Measurements from ENCODE around the gene ABCB6.

The ABCB6 gene

GRCh38 chr2:219172231-219173154 is 46.3 kb downstream of the ABCB6 start:
- Histone ChIP-seq H3K9me3 (ENCODE audit: control insufficient read depth in 1 of 2, low read length in 2 of 2) (no peaks in the 10 kb centered on the region), H3K27ac (ENCODE audit: low read length) (peak overlapping the region; percentile 62)

GRCh38 chr2:219171231-219171651 is 47.5 kb downstream of the ABCB6 start:
- H3K27ac ChIP-seq (ENCODE audit: low read length) = peak overlapping the region; percentile 62

More at GRCh38 chr2:219172231-219173154, 46.3 kb downstream of the ABCB6 start:
- no peaks in the 10 kb centered on the region for H3K27me3 ChIP-seq (ENCODE audit: low read depth, low read length)
- no peak overlapping the region for H3K4me3 ChIP-seq (ENCODE audit: low read depth in 1 of 2, low read length in 2 of 2)
- H3K36me3 ChIP-seq (ENCODE audit: control insufficient read depth in 1 of 2, insufficient read depth in 2 of 2, low read length in 2 of 2) = peaks cover 27 to 33% of the 10 kb centered on the region in 2 donors
- H3K4me1 ChIP-seq (ENCODE audit: control insufficient read depth in 1 of 2, insufficient read depth in 2 of 2, low read length in 2 of 2) = peaks cover 7 to 24% of the 10 kb centered on the region in 2 donors

GRCh38 chr2:219169930-219170654 is 48.7 kb downstream of the ABCB6 start, which contains the start of gene SLC23A3:
TSS of gene SLC23A3 (minus strand) at chr2:219170029. CDS start at chr2:219169984, 45 bp downstream.
- Histone ChIP-seq H3K27me3 (ENCODE audit: low read depth, low read length) (no peaks in the 10 kb centered on the region), H3K36me3 (ENCODE audit: control insufficient read depth in 1 of 2, insufficient read depth in 2 of 2, low read length in 2 of 2) (peaks cover 27 to 33% of the 10 kb centered on the region in 2 donors), H3K4me1 (ENCODE audit: control insufficient read depth in 1 of 2, insufficient read depth in 2 of 2, low read length in 2 of 2) (peaks cover 0 to 14% of the 10 kb centered on the region in 2 donors), H3K4me3 (ENCODE audit: low read depth in 1 of 2, low read length in 2 of 2) (no peak within 1 kb of the TSS), H3K27ac (ENCODE audit: low read length) (no peak within 1 kb of the TSS), H3K9me3 (ENCODE audit: control insufficient read depth in 1 of 2, low read length in 2 of 2) (no peaks in the 10 kb centered on the region)

More at GRCh38 chr2:219171231-219171651, 47.5 kb downstream of the ABCB6 start:
- Histone ChIP-seq H3K27me3 (ENCODE audit: low read depth, low read length) (no peaks in the 10 kb centered on the region), H3K9me3 (ENCODE audit: control insufficient read depth in 1 of 2, low read length in 2 of 2) (no peaks in the 10 kb centered on the region), H3K36me3 (ENCODE audit: control insufficient read depth in 1 of 2, insufficient read depth in 2 of 2, low read length in 2 of 2) (peaks cover 27 to 33% of the 10 kb centered on the region in 2 donors), H3K4me1 (ENCODE audit: control insufficient read depth in 1 of 2, insufficient read depth in 2 of 2, low read length in 2 of 2) (peaks cover 7 to 24% of the 10 kb centered on the region in 2 donors), H3K4me3 (ENCODE audit: low read depth in 1 of 2, low read length in 2 of 2) (no peak overlapping the region)

GRCh38 chr2:219168932-219169331 is 49.8 kb downstream of the ABCB6 start:
- no peaks in the 10 kb centered on the region for H3K27me3 ChIP-seq (ENCODE audit: low read depth, low read length)
- H3K4me3 ChIP-seq (ENCODE audit: low read depth in 1 of 2, low read length in 2 of 2) = no peak overlapping the region
- peaks cover 0 to 8% of the 10 kb centered on the region in 2 donors for H3K4me1 ChIP-seq (ENCODE audit: control insufficient read depth in 1 of 2, insufficient read depth in 2 of 2, low read length in 2 of 2)
- peaks cover 15 to 21% of the 10 kb centered on the region in 2 donors for H3K36me3 ChIP-seq (ENCODE audit: control insufficient read depth in 1 of 2, insufficient read depth in 2 of 2, low read length in 2 of 2)
- H3K27ac ChIP-seq (ENCODE audit: low read length) = no peak overlapping the region
- H3K9me3 ChIP-seq (ENCODE audit: control insufficient read depth in 1 of 2, low read length in 2 of 2) = no peaks in the 10 kb centered on the region

GRCh38 chr2:219168526-219168925 is 50.2 kb downstream of the ABCB6 start:
- no peaks in the 10 kb centered on the region for H3K27me3 ChIP-seq (ENCODE audit: low read depth, low read length)
- H3K36me3 ChIP-seq (ENCODE audit: control insufficient read depth in 1 of 2, insufficient read depth in 2 of 2, low read length in 2 of 2) = peaks cover 12 to 18% of the 10 kb centered on the region in 2 donors
- no peak overlapping the region for H3K27ac ChIP-seq (ENCODE audit: low read length)
- H3K9me3 ChIP-seq (ENCODE audit: control insufficient read depth in 1 of 2, low read length in 2 of 2) = no peaks in the 10 kb centered on the region
- H3K4me1 ChIP-seq (ENCODE audit: control insufficient read depth in 1 of 2, insufficient read depth in 2 of 2, low read length in 2 of 2) = peaks cover 0 to 8% of the 10 kb centered on the region in 2 donors
- H3K4me3 ChIP-seq (ENCODE audit: low read depth in 1 of 2, low read length in 2 of 2) = no peak overlapping the region

- Histone ChIP-seq H3K27ac (ENCODE audit: low read length) (no peak overlapping the region), H3K36me3 (ENCODE audit: control insufficient read depth in 1 of 2, insufficient read depth in 2 of 2, low read length in 2 of 2) (peaks cover 8 to 14% of the 10 kb centered on the region in 2 donors), H3K27me3 (ENCODE audit: low read depth, low read length) (no peaks in the 10 kb centered on the region), H3K4me3 (ENCODE audit: low read depth in 1 of 2, low read length in 2 of 2) (no peak overlapping the region), H3K4me1 (ENCODE audit: control insufficient read depth in 1 of 2, insufficient read depth in 2 of 2, low read length in 2 of 2) (peaks cover 0 to 8% of the 10 kb centered on the region in 2 donors), H3K9me3 (ENCODE audit: control insufficient read depth in 1 of 2, low read length in 2 of 2) (no peaks in the 10 kb centered on the region)
Measured at GRCh38 chr2:219167997-219168396, 50.8 kb downstream of the ABCB6 start.

- H3K4me1 ChIP-seq (ENCODE audit: control insufficient read depth in 1 of 2, insufficient read depth in 2 of 2, low read length in 2 of 2) = peaks cover 3 to 4% of the 10 kb centered on the region in 2 donors
- no peaks in the 10 kb centered on the region for H3K9me3 ChIP-seq (ENCODE audit: control insufficient read depth in 1 of 2, low read length in 2 of 2)
Measured at GRCh38 chr2:219165058-219165911, 53.5 kb downstream of the ABCB6 start.

GRCh38 chr2:219163156-219163555 is 55.6 kb downstream of the ABCB6 start:
- H3K27me3 ChIP-seq (ENCODE audit: low read depth, low read length) = no peaks in the 10 kb centered on the region
- no peak overlapping the region for H3K27ac ChIP-seq (ENCODE audit: low read length)
- peaks cover 8 to 9% of the 10 kb centered on the region in 2 donors for H3K4me1 ChIP-seq (ENCODE audit: control insufficient read depth in 1 of 2, insufficient read depth in 2 of 2, low read length in 2 of 2)
- H3K36me3 ChIP-seq (ENCODE audit: control insufficient read depth in 1 of 2, insufficient read depth in 2 of 2, low read length in 2 of 2) = peaks cover 0 to under 1% of the 10 kb centered on the region in 2 donors
- no peak overlapping the region for H3K4me3 ChIP-seq (ENCODE audit: low read depth in 1 of 2, low read length in 2 of 2)
- no peaks in the 10 kb centered on the region for H3K9me3 ChIP-seq (ENCODE audit: control insufficient read depth in 1 of 2, low read length in 2 of 2)

More at GRCh38 chr2:219165058-219165911, 53.5 kb downstream of the ABCB6 start:
- H3K27me3 ChIP-seq (ENCODE audit: low read depth, low read length) = no peaks in the 10 kb centered on the region
- no peak overlapping the region for H3K27ac ChIP-seq (ENCODE audit: low read length)
- H3K4me3 ChIP-seq (ENCODE audit: low read depth in 1 of 2, low read length in 2 of 2) = no peak overlapping the region
- H3K36me3 ChIP-seq (ENCODE audit: control insufficient read depth in 1 of 2, insufficient read depth in 2 of 2, low read length in 2 of 2) = no peaks in the 10 kb centered on the region

- Histone ChIP-seq H3K9me3 (ENCODE audit: control insufficient read depth in 1 of 2, low read length in 2 of 2) (no peaks in the 10 kb centered on the region), H3K4me3 (ENCODE audit: low read depth in 1 of 2, low read length in 2 of 2) (peak overlapping the region; percentile 66 to 68), H3K36me3 (ENCODE audit: control insufficient read depth in 1 of 2, insufficient read depth in 2 of 2, low read length in 2 of 2) (peaks cover 15 to 19% of the 10 kb centered on the region in 2 donors), H3K27ac (ENCODE audit: low read length) (peak overlapping the region; percentile 61), H3K4me1 (ENCODE audit: control insufficient read depth in 1 of 2, insufficient read depth in 2 of 2, low read length in 2 of 2) (peaks cover 8 to 9% of the 10 kb centered on the region in 2 donors), H3K27me3 (ENCODE audit: low read depth, low read length) (no peaks in the 10 kb centered on the region)
Measured at GRCh38 chr2:219161097-219161496, 57.7 kb downstream of the ABCB6 start.

GRCh38 chr2:219160186-219161017 is 58.4 kb downstream of the ABCB6 start, which contains the start of gene NHEJ1:
TSS of gene NHEJ1 (minus strand) at chr2:219160815. CDS start at chr2:219158362, 2,453 bp downstream.
- H3K27ac ChIP-seq (ENCODE audit: low read length) = peak within 1 kb of the TSS; percentile 61
- no peaks in the 10 kb centered on the region for H3K9me3 ChIP-seq (ENCODE audit: control insufficient read depth in 1 of 2, low read length in 2 of 2)
- H3K4me1 ChIP-seq (ENCODE audit: control insufficient read depth in 1 of 2, insufficient read depth in 2 of 2, low read length in 2 of 2) = peaks cover 8 to 9% of the 10 kb centered on the region in 2 donors
- no peaks in the 10 kb centered on the region for H3K27me3 ChIP-seq (ENCODE audit: low read depth, low read length)
- H3K4me3 ChIP-seq (ENCODE audit: low read depth in 1 of 2, low read length in 2 of 2) = peak within 1 kb of the TSS; percentile 66 to 68
- H3K36me3 ChIP-seq (ENCODE audit: control insufficient read depth in 1 of 2, insufficient read depth in 2 of 2, low read length in 2 of 2) = peaks cover 15 to 19% of the 10 kb centered on the region in 2 donors
